AG09319 (cell line): ENCODE results near the gene SAGE1.
"Not testable (repeated sequence)": the region's sequence is repeated elsewhere in the genome, so short reads cannot be mapped to it uniquely, and the experiment has no call there.

Experiments
- DNase-seq: peaks from one replicate; pipeline ENCODE4 v3.0.0-alpha.2; 2010; ENCODE audit warnings: low read depth; ENCODE audit errors: extremely low read depth
- TF ChIP-seq, protein P1 (sequence below): IDR thresholded peaks from 2 replicates; pipeline ENCODE4 v1.5.1; 2011; ENCODE audit warnings: low read depth, mild to moderate bottlenecking, inconsistent platforms, low read length, moderate library complexity

The SAGE1 gene

DNA sequence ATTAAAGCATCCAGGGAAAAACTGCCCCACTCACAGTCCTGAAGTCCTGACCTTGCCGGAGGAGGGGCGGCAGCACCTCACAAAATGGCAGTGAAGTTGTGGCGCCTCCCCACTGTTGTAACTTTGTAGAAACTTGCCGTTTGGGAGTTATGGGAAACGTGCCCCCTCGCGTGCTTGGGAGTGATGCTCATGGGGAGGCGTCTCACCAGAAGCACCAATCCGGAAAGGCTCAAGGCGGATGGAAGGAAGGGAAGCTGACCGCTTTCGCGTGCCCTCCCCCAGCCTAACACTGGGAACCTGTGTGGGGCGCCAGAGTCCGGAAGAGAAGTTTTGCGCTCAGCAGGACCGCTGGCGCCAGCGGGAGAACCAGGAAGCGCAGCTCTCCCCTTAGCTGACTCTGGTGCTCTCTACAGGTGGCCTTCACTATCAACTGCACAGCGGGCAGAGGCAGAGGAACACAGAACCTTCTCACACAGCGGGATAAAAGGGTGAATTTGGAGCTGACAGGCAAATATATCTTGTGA, at the start of gene SAGE1, which contains the start of gene CT45A10:
TSS of gene SAGE1 (plus strand) at position 423 of the 524 bp plus-strand sequence. CDS start 2,527 bp downstream, outside the sequence.
TSS of gene CT45A10 (minus strand) at position 151 of the 524 bp plus-strand sequence. CDS start 8,100 bp downstream, outside the sequence.
- no peak for DNase-seq
- TF ChIP-seq, protein P1, sequence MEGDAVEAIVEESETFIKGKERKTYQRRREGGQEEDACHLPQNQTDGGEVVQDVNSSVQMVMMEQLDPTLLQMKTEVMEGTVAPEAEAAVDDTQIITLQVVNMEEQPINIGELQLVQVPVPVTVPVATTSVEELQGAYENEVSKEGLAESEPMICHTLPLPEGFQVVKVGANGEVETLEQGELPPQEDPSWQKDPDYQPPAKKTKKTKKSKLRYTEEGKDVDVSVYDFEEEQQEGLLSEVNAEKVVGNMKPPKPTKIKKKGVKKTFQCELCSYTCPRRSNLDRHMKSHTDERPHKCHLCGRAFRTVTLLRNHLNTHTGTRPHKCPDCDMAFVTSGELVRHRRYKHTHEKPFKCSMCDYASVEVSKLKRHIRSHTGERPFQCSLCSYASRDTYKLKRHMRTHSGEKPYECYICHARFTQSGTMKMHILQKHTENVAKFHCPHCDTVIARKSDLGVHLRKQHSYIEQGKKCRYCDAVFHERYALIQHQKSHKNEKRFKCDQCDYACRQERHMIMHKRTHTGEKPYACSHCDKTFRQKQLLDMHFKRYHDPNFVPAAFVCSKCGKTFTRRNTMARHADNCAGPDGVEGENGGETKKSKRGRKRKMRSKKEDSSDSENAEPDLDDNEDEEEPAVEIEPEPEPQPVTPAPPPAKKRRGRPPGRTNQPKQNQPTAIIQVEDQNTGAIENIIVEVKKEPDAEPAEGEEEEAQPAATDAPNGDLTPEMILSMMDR: no peak

DNA sequence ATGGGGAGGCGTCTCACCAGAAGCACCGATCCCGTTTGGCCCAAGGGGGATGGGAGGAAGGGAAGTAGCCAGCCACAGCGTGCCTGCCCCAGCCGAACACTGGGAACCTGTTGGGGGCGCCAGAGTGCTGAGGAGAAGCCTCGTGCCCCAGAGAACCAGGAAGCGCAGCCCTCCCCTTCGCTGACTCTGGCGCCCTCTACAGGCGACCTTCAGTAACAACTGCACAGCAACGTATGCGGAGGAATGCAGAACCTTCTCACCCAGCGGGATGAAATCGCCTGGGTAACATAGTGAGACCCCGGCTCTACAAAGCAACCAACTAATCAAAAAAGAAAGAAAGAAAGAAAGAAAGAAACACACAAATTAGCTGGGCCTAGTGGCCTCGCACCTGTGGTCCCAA, 39.1 kb upstream of the SAGE1 start, which contains the start of gene CT45A8:
TSS of gene CT45A8 (minus strand) at position 101 of the 400 bp plus-strand sequence. CDS start 3,755 bp downstream, outside the sequence.
- DNase-seq: not testable (repeated sequence)

DNA sequence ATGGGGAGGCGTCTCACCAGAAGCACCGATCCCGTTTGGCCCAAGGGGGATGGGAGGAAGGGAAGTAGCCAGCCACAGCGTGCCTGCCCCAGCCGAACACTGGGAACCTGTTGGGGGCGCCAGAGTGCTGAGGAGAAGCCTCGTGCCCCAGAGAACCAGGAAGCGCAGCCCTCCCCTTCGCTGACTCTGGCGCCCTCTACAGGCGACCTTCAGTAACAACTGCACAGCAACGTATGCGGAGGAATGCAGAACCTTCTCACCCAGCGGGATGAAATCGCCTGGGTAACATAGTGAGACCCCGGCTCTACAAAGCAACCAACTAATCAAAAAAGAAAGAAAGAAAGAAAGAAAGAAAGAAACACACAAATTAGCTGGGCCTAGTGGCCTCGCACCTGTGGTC, 21.8 kb upstream of the SAGE1 start, which contains the start of gene CT45A9:
TSS of gene CT45A9 (minus strand) at position 101 of the 400 bp plus-strand sequence. CDS start 3,751 bp downstream, outside the sequence.
- not testable (repeated sequence) for DNase-seq

DNA sequence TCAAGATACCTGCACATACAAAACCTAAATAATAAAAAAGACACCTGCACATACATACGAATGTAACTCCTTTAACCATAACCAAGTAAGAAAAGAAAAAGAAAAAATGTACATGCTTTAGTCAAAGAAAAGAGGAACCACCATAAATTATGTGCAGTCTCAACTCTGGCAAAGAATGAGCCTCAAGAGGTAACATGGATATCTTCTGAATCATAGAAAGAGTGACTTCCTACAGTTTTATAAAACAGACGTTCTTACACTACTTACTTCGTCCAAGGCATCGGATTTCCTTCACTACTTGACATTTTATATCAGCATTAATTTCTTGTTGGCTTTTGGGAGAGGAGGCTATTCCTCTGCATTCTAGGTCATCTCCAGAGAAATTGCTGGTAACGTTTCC, 10.8 kb upstream of the SAGE1 start:
- not testable (repeated sequence) for DNase-seq

- not testable (repeated sequence) for DNase-seq
Measured at GRCh38 chrX:135888230-135888629, 5.3 kb upstream of the SAGE1 start.

GRCh38 chrX:135888976-135889375, 4.5 kb upstream of the SAGE1 start:
- DNase-seq: not testable (repeated sequence)

- no peak for DNase-seq
- TF ChIP-seq, protein P1: no peak
Measured at GRCh38 chrX:135890087-135890585, 3.4 kb upstream of the SAGE1 start.

DNA sequence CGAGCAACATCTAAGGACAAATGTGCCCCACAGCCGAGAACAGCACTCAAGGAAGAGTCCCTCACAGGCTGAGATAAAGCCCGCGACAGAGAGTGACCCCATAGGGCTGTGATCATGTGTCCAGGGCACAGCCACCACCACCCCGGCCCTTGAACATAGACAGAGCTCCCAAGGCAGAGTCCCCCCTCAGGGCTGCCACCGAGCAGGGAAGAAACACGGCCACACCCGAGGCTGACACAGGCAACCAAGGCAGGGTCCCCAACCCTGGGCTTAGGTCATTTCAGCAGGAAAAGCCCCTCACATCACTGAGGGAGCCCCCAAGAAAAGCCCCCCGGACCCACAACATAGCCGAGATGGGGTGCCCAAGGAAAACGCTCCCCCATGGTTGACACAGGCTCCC, 735 bp upstream of the SAGE1 start:
- no peak for DNase-seq
- TF ChIP-seq, protein P1: no peak

DNA sequence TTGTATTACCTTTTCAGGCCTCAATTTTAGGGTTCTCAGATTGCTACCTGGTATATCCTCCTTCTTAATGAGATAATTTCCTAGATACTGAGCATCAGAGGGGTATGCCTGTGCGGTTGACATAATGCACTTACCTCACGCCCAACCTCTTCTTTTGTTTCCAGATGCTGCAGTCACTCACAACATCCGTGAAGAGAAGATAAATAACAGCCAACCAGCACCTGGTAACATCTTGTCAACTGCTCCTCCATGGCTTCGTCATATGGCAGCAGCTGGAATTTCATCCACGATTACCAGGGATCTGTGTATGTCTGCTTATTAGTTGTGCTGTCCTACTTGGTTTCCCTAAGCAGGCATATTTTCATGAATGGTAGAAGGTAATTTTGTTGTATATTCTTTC, 16.7 kb downstream of the SAGE1 start:
- DNase-seq: no peak
- TF ChIP-seq, protein P1: no peak

GRCh38 chrX:135914404-135914803, 20.9 kb downstream of the SAGE1 start:
- TF ChIP-seq, protein P1: no peak
- no peak for DNase-seq

DNA sequence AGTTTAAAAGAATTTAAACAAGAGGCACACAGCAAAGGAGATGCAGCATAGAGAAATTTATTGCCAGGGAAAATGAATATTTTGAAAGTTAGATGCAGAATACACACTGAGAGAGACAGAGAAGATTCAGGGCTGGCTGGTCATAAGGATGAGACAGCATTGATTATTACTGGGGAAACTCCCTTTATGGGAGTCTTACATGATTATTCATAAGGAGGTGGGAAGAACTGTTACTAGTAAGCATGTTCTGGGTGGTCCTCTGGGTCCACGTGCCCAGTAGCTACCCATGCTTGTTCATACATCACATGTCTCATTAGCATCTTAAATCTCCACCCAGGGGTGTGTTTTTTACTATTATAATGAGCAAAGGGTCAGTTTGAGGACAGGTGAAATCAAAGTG, 27.0 kb downstream of the SAGE1 start:
- not testable (repeated sequence) for DNase-seq
